HAP-1 (cell line): ENCODE measurements around the gene TBC1D7.

ENCODE experiments used
- DNase-seq, 2 experiments: peaks; one replicate each; pipeline ENCODE4 v3.0.0-alpha.2; 2016 to 2020; ENCODE audit warnings: low spot score in 2 of 2
- H3K27me3 ChIP-seq: fragments of 250-450 bp; sonication (Bioruptor Pico); 2 replicates; pipeline ENCODE4 v1.5.1; 2020; ENCODE audit warnings: low read depth, mild to moderate bottlenecking, moderate library complexity
- H3K36me3 ChIP-seq: fragments of 250-450 bp; sonication (Bioruptor Pico); replicated peaks from 2 replicates; pipeline ENCODE4 v1.5.1; 2020; ENCODE audit warnings: mild to moderate bottlenecking
- H3K4me1 ChIP-seq: fragments of 250-450 bp; sonication (Bioruptor Pico); 2 replicates; pipeline ENCODE4 v1.5.1; 2020; ENCODE audit warnings: mild to moderate bottlenecking
- H3K4me3 ChIP-seq: fragments of 250-450 bp; sonication (Bioruptor Pico); 2 replicates; pipeline ENCODE4 v1.5.1; 2020; ENCODE audit warnings: mild to moderate bottlenecking, moderate library complexity
- H3K9me3 ChIP-seq: fragments of 250-450 bp; sonication (Bioruptor Pico); 2 replicates; pipeline ENCODE4 v1.5.1; 2020; ENCODE audit warnings: mild to moderate bottlenecking, moderate library complexity
- in situ Hi-C: fragments of 300-500 bp; cut with MboI; formaldehyde crosslinking; loops from 3 replicates; pipeline ENCODE4 v1.14.3; 2020; ENCODE audit warnings: low sequenced_read_pairs, inconsistent platforms, mixed read lengths

The TBC1D7 gene

DNA sequence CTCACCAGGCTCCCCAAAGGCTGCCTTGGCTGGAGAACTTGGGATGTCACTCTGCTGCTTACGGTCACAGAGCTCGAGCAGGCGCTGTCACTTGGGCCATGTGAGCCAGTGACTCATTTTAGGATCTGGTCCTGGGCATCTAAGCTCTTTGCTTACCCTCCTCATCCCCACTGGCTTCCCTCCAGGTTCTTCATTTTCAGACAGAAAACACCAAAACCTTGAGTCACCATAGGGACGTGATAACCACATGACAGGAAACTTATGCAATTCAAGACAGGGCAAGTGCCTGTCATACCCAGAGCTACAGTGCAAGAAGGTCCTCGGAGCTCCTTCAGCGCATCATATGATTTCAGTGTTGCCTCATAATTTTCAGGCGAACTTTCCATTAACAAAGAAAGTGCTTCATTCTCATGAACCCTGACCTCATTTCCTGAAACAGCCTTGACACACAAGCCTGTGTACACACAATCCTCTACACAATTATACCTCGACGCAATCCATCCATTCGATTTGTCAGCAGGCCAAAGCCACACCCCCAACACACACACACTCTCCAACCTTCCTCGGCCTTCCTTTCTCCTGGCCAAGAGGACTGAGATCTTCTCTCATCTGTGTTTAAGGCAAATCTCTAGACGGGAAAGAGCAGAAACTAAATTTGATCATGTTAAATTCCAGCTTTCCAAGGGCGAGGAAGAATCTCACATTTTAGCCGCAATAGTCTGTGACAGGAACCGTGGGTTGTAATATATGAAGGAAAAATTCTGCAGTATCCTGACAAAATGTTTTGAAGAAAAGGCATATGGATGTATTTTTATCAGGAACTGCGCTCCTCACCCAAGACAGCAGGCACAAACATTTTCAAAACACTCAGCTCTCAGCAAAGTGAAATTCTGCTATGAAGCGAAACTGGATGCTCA is 25.3 kb downstream of the TBC1D7 start:
- DNase-seq = no peak
- in situ Hi-C loops = no loop called here
- H3K36me3 ChIP-seq = peaks cover 11% of the 10 kb centered on the region

GRCh38 chr6:13302291-13302690 is 26.0 kb downstream of the TBC1D7 start:
- DNase-seq = no peak
- H3K4me1 ChIP-seq = peaks cover 16% of the 10 kb centered on the region
- H3K9me3 ChIP-seq = no peaks in the 10 kb centered on the region
- peaks cover 11% of the 10 kb centered on the region for H3K36me3 ChIP-seq
- no peaks in the 10 kb centered on the region for H3K27me3 ChIP-seq
- in situ Hi-C loops = no loop called here
- H3K4me3 ChIP-seq = no peak overlapping the region

More for the DNA sequence above, 25.3 kb downstream of the TBC1D7 start:
- H3K4me3 ChIP-seq = no peak overlapping the region
- H3K9me3 ChIP-seq = no peaks in the 10 kb centered on the region
- peaks cover 16% of the 10 kb centered on the region for H3K4me1 ChIP-seq
- no peaks in the 10 kb centered on the region for H3K27me3 ChIP-seq

DNA sequence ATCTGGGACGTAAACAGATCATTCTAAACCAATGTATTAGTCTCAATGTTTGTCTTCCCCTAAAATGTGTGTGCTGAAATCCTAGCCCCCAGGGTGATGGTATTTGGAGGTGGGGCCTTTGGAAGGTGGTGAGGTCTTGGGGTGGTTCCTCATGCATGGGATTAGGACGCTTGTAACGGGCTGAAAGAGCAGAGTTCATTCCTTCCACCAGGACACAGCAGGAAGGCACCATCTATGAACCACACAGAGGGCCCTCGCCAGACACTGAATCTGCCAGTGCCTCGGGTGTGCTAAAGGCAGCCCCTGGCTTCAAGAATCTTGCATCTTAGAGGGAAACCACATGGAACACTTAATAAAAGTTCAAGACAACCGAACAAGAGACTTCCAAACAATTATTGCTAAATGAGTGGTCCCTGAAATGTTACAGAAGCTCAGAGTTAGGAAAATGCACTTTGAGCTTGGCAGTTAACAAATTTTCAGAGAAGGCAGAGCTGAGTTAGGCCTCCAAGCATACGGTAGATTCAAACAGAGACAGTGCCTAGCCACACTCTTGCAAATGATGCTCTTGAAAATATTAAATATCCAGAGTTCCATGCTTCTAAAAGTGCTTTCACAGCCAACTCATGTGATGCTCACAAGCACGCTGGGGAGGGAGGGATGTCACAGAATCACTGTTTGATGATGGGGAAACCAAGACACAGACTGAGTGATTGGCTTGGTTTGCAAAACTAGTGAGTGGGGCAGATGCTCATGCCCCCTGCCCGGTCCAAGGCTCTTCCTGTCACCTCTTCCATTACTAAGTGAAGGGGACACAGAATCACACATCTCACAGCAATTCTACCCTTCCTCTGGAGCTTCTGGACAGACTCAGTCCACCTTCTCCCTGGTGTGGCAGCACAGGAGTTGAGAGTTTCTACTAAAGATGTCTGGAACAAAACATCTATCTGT is 27.4 kb downstream of the TBC1D7 start:
- DNase-seq = no peak
- Histone ChIP-seq H3K27me3 (no peaks in the 10 kb centered on the region), H3K9me3 (no peaks in the 10 kb centered on the region), H3K36me3 (peaks cover 11% of the 10 kb centered on the region), H3K4me3 (no peak overlapping the region), H3K4me1 (peaks cover 16% of the 10 kb centered on the region)
- in situ Hi-C loops = no loop called here

DNA sequence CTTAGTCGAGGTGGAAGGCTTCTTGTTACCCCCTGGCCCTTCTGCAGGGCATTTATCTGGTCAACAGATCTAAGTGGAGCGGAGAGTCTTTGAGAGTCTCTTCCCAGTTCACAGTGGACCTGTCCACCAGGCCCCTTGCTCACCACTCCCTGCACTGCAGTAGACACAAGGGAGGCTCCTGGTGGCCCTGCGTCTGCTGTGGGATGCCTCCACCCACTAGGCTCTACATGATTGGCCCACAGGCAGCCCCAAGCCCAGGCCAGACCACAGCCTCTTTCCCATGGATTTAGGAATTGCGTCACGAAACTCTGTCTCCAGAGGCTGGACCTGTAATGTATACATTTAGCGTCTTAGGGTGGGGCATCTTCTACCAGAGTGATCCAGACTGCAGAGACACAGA is 28.4 kb downstream of the TBC1D7 start:
- H3K4me1 ChIP-seq = peaks cover 9% of the 10 kb centered on the region
- H3K4me3 ChIP-seq = no peak overlapping the region
- in situ Hi-C loops = no loop called here
- no peaks in the 10 kb centered on the region for H3K9me3 ChIP-seq
- H3K36me3 ChIP-seq = peaks cover 11% of the 10 kb centered on the region
- H3K27me3 ChIP-seq = no peaks in the 10 kb centered on the region
- DNase-seq = no peak

- H3K4me1 ChIP-seq = peaks cover 4% of the 10 kb centered on the region
- peaks cover 11% of the 10 kb centered on the region for H3K36me3 ChIP-seq
- H3K4me3 ChIP-seq = no peak overlapping the region
- in situ Hi-C loops = no loop called here
- DNase-seq = no peak
- no peaks in the 10 kb centered on the region for H3K27me3 ChIP-seq
- H3K9me3 ChIP-seq = no peaks in the 10 kb centered on the region
Observed at GRCh38 chr6:13299403-13299821, 28.9 kb downstream of the TBC1D7 start.

GRCh38 chr6:13298446-13298845 is 29.9 kb downstream of the TBC1D7 start:
- no peak overlapping the region for H3K4me3 ChIP-seq
- no peaks in the 10 kb centered on the region for H3K4me1 ChIP-seq
- no peaks in the 10 kb centered on the region for H3K9me3 ChIP-seq
- DNase-seq = no peak
- in situ Hi-C loops = no loop called here
- peaks cover 8% of the 10 kb centered on the region for H3K36me3 ChIP-seq
- H3K27me3 ChIP-seq = no peaks in the 10 kb centered on the region

DNA sequence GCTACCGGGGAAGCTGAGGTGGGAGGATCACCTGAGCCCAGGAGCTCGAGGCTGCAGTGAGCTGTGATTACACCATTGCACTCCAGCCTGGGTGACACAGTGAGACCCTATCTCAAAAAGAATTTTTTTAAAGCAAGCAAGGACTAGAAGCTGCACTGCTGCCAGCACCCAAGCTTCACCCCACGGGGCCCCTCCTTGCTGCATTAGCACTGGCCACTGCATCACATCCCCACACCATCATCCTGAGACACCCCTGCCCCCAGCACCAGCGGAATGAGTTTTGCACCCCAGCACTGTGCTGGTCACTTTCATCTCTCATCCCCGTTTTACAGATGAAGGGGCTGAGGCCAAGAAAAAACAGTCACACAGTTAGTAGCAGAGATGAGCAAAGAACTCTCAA is 30.9 kb downstream of the TBC1D7 start:
- Histone ChIP-seq H3K27me3 (no peaks in the 10 kb centered on the region), H3K4me1 (no peaks in the 10 kb centered on the region), H3K36me3 (peaks cover 6% of the 10 kb centered on the region), H3K9me3 (no peaks in the 10 kb centered on the region), H3K4me3 (no peak overlapping the region)
- no peak for DNase-seq
- in situ Hi-C loops = no loop called here

GRCh38 chr6:13296536-13296997 is 31.8 kb downstream of the TBC1D7 start:
- H3K27me3 ChIP-seq = no peaks in the 10 kb centered on the region
- H3K4me1 ChIP-seq = no peaks in the 10 kb centered on the region
- H3K4me3 ChIP-seq = no peak overlapping the region
- DNase-seq = no peak
- in situ Hi-C loops = no loop called here
- H3K36me3 ChIP-seq = peaks cover 6% of the 10 kb centered on the region
- no peaks in the 10 kb centered on the region for H3K9me3 ChIP-seq

DNA sequence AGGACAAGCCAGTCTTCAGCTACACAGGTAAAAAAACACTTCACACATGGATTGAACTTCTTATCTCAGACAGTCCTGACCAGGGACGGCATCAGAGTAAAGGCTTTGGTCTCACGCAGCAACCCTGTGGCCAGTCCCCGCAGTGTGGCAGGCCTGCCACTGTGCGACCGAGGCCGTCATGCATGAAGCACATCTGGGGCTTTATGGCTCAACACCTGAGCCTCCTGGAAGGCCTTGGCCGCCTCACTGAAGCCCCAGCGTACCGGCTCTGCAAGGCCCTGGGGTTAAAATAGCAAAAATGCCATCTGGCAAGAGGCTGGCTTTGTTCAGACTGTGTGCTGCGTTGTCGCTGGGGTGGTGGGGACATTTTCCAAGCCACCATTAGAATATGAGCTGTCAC is 32.8 kb downstream of the TBC1D7 start:
- Histone ChIP-seq H3K36me3 (peaks cover 6% of the 10 kb centered on the region; the same call in 1 of the 2 replicates), H3K4me1 (no peaks in the 10 kb centered on the region), H3K4me3 (no peak overlapping the region), H3K27me3 (no peaks in the 10 kb centered on the region), H3K9me3 (no peaks in the 10 kb centered on the region)
- DNase-seq = no peak
- in situ Hi-C loops = no loop called here

- no peaks in the 10 kb centered on the region for H3K4me1 ChIP-seq
- no peaks in the 10 kb centered on the region for H3K27me3 ChIP-seq
- no peak for DNase-seq
- H3K9me3 ChIP-seq = no peaks in the 10 kb centered on the region
- peaks cover 6% of the 10 kb centered on the region; the same call in 1 of the 2 replicates for H3K36me3 ChIP-seq
- in situ Hi-C loops = no loop called here
- no peak overlapping the region for H3K4me3 ChIP-seq
Observed at GRCh38 chr6:13294499-13295069, 33.8 kb downstream of the TBC1D7 start.

DNA sequence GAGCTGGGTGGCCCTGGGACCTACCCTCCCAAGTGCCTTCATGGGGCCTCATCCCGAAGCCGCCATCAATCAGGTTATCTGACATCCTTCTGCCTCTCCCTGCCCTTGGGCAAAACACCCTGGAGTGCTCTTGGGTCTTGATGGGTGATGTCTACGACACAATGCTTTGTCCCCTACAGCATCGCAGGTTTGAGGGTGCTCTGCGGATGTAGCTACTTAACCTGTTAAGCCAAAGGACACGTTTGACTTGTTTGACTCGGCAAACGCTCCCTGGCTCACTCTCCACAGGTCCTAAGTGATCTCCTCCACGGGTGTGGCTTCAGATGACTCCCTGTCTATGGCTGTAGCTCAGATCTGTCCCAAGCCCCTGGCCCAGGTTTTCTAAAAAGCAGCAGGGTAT is 35.6 kb downstream of the TBC1D7 start:
- H3K4me3 ChIP-seq = no peak overlapping the region
- H3K27me3 ChIP-seq = no peaks in the 10 kb centered on the region
- H3K4me1 ChIP-seq = no peaks in the 10 kb centered on the region
- H3K9me3 ChIP-seq = no peaks in the 10 kb centered on the region
- in situ Hi-C loops = no loop called here
- no peak for DNase-seq
- H3K36me3 ChIP-seq = peaks cover 2% of the 10 kb centered on the region; the same call in 1 of the 2 replicates

- H3K27me3 ChIP-seq = no peaks in the 10 kb centered on the region
- in situ Hi-C loops = no loop called here
- no peaks in the 10 kb centered on the region for H3K36me3 ChIP-seq
- no peak overlapping the region for H3K4me3 ChIP-seq
- no peaks in the 10 kb centered on the region for H3K9me3 ChIP-seq
- no peak for DNase-seq
- H3K4me1 ChIP-seq = no peaks in the 10 kb centered on the region
Observed at GRCh38 chr6:13290335-13290734, 38.0 kb downstream of the TBC1D7 start.

DNA sequence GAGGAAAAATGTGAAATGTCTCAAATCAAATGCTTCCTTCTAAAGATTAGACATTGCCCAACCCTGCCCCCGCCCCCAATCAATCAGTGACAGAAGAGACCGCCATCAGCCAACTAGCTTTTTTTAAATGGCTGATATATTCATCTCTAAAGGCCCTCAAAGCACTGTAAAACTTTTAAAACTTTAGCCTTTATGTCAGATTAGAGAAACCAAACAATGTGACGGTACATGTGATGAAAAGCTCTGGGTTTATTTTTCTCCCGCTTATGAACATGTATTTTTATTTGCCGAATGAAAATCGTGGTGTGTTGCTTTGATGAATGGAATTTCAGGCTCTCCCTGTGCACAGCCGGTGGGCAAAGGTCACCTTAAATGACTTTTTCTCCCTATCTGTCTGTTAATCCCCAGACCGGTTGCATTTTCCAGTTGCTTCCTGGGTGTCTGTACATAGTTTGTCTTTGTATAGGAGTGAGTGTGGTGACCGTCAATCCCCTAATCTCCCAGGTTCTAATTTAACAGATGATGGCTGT is 38.5 kb downstream of the TBC1D7 start:
- Histone ChIP-seq H3K36me3 (no peaks in the 10 kb centered on the region), H3K4me3 (no peak overlapping the region), H3K9me3 (no peaks in the 10 kb centered on the region), H3K27me3 (no peaks in the 10 kb centered on the region), H3K4me1 (no peaks in the 10 kb centered on the region)
- no peak for DNase-seq
- in situ Hi-C loops = no loop called here
